OCI-LY7 (cell line): ENCODE data around the gene TRAIP. TPM values are rescaled to one million over a fixed set of nuclear protein-coding genes. Genes with fewer than 3 reads are reported as not detected.

Experiments
- BruUV-seq: library from RNA; stranded (reverse); fragments of 400-500 nt; replicated peaks from 2 replicates; lab custom pipeline; 2021; lab: Mats Ljungman, UMichigan
- CTCF ChIA-PET: fragments of 300-600 bp; sonication (Branson Sonifier 250); formaldehyde crosslinking; loops from one replicate; lab custom pipeline; 2022; ENCODE audit warnings: antibody characterized with exemption; ENCODE audit not compliant: unreplicated experiment; lab: Charles Lee
- POLR2A ChIA-PET: fragments of 300-600 bp; sonication (Branson Sonifier 250); formaldehyde crosslinking; loops from one replicate; lab custom pipeline; 2022; ENCODE audit warnings: antibody characterized with exemption; lab: Charles Lee
- DNase-seq: peaks from one replicate; pipeline ENCODE4 v3.0.0-alpha.2; 2015; ENCODE audit warnings: low spot score
- H2AFZ ChIP-seq: fragments of 200-600 bp; sonication (generic), shearing (Covaris generic); 2 replicates; pipeline ENCODE4 v1.6.1; 2014; ENCODE audit warnings: mild to moderate bottlenecking, antibody characterized with exemption, low read length, moderate library complexity
- H3K27ac ChIP-seq: fragments of 200-600 bp; sonication (generic); 2 replicates; pipeline ENCODE4 v1.5.1; 2014; ENCODE audit warnings: mixed run types, low read depth, mild to moderate bottlenecking, moderate library complexity, low read length, inconsistent platforms; ENCODE audit not compliant: poor library complexity, severe bottlenecking
- H3K36me3 ChIP-seq: fragments of 200-600 bp; sonication (generic); 2 replicates; pipeline ENCODE4 v1.6.1; 2014; ENCODE audit warnings: mild to moderate bottlenecking, antibody characterized with exemption, low read length, moderate library complexity, mixed read lengths; ENCODE audit not compliant: insufficient read depth
- H3K4me1 ChIP-seq: fragments of 200-600 bp; sonication (generic); 2 replicates; pipeline ENCODE4 v1.5.1; 2014; ENCODE audit warnings: mild to moderate bottlenecking, low read length; ENCODE audit not compliant: insufficient read depth, poor library complexity, severe bottlenecking
- H3K4me2 ChIP-seq: fragments of 200-600 bp; sonication (generic); 2 replicates; pipeline ENCODE4 v1.6.1; 2014; ENCODE audit warnings: mild to moderate bottlenecking, low read length
- H3K4me3 ChIP-seq: fragments of 200-600 bp; sonication (generic); 2 replicates; pipeline ENCODE4 v1.5.1; 2014; ENCODE audit warnings: mild to moderate bottlenecking, low read depth, low read length; ENCODE audit not compliant: poor library complexity, severe bottlenecking
- H3K79me2 ChIP-seq: fragments of 200-600 bp; sonication (generic); 2 replicates; pipeline ENCODE4 v1.6.1; 2016; ENCODE audit warnings: low read depth, mild to moderate bottlenecking, low read length, moderate library complexity, mixed read lengths; ENCODE audit not compliant: insufficient read depth
- H3K9me2 ChIP-seq: fragments of 200-600 bp; sonication (generic); 2 replicates; pipeline ENCODE4 v1.6.1; 2016; ENCODE audit warnings: mild to moderate bottlenecking, low read length, mixed read lengths; ENCODE audit not compliant: insufficient read depth
- H3K9me3 ChIP-seq: fragments of 200-600 bp; sonication (generic); 2 replicates; pipeline ENCODE4 v1.6.1; 2014; ENCODE audit warnings: mild to moderate bottlenecking, mixed run types, low read length, mixed read lengths
- H4K20me1 ChIP-seq: fragments of 200-600 bp; sonication (generic); 2 replicates; pipeline ENCODE4 v1.6.1; 2014; ENCODE audit warnings: mild to moderate bottlenecking, antibody characterized with exemption, low read length, moderate library complexity, mixed read lengths; ENCODE audit not compliant: insufficient read depth
- EZH2phosphoT487 ChIP-seq: fragments of 200-600 bp; sonication (generic); IDR thresholded peaks from 2 replicates; pipeline ENCODE4 v1.6.1; 2018; ENCODE audit warnings: low read depth, borderline replicate concordance, mild to moderate bottlenecking, mixed run types, antibody characterized with exemption, low read length, moderate library complexity, mixed read lengths
- intact Hi-C: fragments of 100-400 bp; cut with micrococcal nuclease; formaldehyde crosslinking; loops from one replicate; pipeline ENCODE4 v1.10.0; 2022; ENCODE audit not compliant: unreplicated experiment
- total RNA-seq, 2 experiments: library from RNA; depleted of rRNA in 1 of 2; stranded (reverse); fragments of >200 nt in 1 of 2; shearing (Covaris generic) in 1 of 2; gene quantifications; 2 replicates each; pipeline ENCODE4 v1.2.3, GENCODE V29; 2014 to 2022
- TF ChIP-seq, protein P1 (sequence below): fragments of 200-600 bp; sonication (generic); conservative IDR thresholded peaks from 2 replicates; pipeline ENCODE4 v1.5.1; 2014; ENCODE audit warnings: mild to moderate bottlenecking, antibody characterized with exemption, low read length, moderate library complexity, mixed read lengths

The TRAIP gene
- total RNA-seq, 2 experiments from 2014 or later = 38.6 to 41.8 TPM

DNA sequence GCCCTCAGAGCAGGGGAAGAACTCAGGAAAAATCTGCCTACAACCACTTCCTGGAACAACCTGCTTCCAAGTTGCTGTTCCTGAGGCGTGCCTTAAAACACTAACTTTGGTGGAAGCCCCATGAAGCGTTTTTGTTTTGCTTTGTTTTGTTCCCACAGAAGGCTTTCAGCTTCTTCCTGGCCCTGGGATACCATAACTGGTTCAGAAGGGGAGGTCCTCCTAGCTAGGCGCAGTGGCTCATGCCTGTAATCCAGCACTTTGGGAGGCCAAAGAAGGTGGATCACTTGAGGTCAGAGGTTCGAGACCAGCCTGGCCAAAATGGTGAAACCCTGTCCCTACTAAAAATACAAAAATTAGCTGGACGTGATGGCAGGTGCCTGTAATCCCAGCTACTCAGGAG, 68.8 kb downstream of the TRAIP start:
- no peak for TF ChIP-seq EZH2phosphoT487
- TF ChIP-seq, protein P1, sequence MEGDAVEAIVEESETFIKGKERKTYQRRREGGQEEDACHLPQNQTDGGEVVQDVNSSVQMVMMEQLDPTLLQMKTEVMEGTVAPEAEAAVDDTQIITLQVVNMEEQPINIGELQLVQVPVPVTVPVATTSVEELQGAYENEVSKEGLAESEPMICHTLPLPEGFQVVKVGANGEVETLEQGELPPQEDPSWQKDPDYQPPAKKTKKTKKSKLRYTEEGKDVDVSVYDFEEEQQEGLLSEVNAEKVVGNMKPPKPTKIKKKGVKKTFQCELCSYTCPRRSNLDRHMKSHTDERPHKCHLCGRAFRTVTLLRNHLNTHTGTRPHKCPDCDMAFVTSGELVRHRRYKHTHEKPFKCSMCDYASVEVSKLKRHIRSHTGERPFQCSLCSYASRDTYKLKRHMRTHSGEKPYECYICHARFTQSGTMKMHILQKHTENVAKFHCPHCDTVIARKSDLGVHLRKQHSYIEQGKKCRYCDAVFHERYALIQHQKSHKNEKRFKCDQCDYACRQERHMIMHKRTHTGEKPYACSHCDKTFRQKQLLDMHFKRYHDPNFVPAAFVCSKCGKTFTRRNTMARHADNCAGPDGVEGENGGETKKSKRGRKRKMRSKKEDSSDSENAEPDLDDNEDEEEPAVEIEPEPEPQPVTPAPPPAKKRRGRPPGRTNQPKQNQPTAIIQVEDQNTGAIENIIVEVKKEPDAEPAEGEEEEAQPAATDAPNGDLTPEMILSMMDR = no peak
- Histone ChIP-seq H3K4me3 (no peak overlapping the region), H2AFZ (peak overlapping the region; percentile 68; the same call in 1 of the 2 replicates), H3K27ac (no peak overlapping the region), H3K9me2 (no peaks in the 10 kb centered on the region), H4K20me1 (no peaks in the 10 kb centered on the region), H3K4me1 (peaks cover 32% of the 10 kb centered on the region), H3K36me3 (peaks cover 17% of the 10 kb centered on the region), H3K4me2 (peak overlapping the region; percentile 84), H3K79me2 (peaks cover 18% of the 10 kb centered on the region; the same call in 1 of the 2 replicates), H3K9me3 (no peaks in the 10 kb centered on the region)
- POLR2A ChIA-PET = interaction anchor here (0.7 to 1.1 kb wide), 4 partner anchors 15 to 20 kb away, joined by 3 to 6 read pairs (median 4); partner anchors contain the start of gene INKA1
- CTCF ChIA-PET = interaction anchor here (0.9 kb wide), 1 partner anchor 19 kb away, joined by 5 read pairs; no protein-coding TSS in a partner anchor
- intact Hi-C loops = loop anchor here (2.0 kb wide), 1 partner anchor 63 kb away; no protein-coding TSS in a partner anchor
- no peak for DNase-seq
- BruUV-seq = no TSS peak

DNA sequence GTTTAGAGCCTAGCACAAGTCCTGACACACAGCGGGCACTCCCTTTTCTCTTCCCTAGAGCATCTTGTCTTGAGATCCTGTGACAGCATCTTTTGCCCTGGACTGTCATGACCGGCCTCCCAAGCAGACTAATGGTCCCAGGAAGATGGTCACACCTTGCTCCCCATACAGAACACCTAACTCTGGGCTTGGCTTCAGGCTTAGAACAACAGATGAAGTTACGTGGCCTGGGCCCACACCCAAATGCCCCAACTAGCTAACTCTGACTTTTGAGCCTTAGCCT, 69.2 kb downstream of the TRAIP start:
- no peak for DNase-seq
- ChIA-PET POLR2A (interaction anchor here (0.7 to 1.4 kb wide), 5 partner anchors 14 to 61 kb away, joined by 3 to 6 read pairs (median 3); partner anchors contain the start of gene INKA1), CTCF (interaction anchor here (0.9 kb wide), 1 partner anchor 19 kb away, joined by 5 read pairs; no protein-coding TSS in a partner anchor)
- Histone ChIP-seq H3K4me1 (peaks cover 32% of the 10 kb centered on the region), H3K4me3 (peak overlapping the region; percentile 82), H3K36me3 (peaks cover 21% of the 10 kb centered on the region), H4K20me1 (no peaks in the 10 kb centered on the region), H3K4me2 (peak overlapping the region; percentile 84), H3K79me2 (peaks cover 18% of the 10 kb centered on the region; the same call in 1 of the 2 replicates), H2AFZ (peak overlapping the region; percentile 68; the same call in 1 of the 2 replicates), H3K9me2 (no peaks in the 10 kb centered on the region), H3K9me3 (no peaks in the 10 kb centered on the region), H3K27ac (no peak overlapping the region)
- no peak for TF ChIP-seq EZH2phosphoT487
- TF ChIP-seq, protein P1 = no peak
- TSS peak; percentile 98 for BruUV-seq
- intact Hi-C loops = loop anchor here (2.0 kb wide), 1 partner anchor 62 kb away; no protein-coding TSS in a partner anchor
